PC-9 (cell line): ENCODE results near the gene NCLN. TPM values are rescaled to one million over a fixed set of nuclear protein-coding genes. Genes with fewer than 3 reads are reported as not detected.

Source experiments
- BruUV-seq: library from RNA; stranded (reverse); fragments of 400-500 nt; replicated peaks from 2 replicates; lab custom pipeline; 2021; lab: Mats Ljungman, UMichigan
- CTCF ChIA-PET: fragments of 300-600 bp; sonication (Branson Sonifier 250); formaldehyde crosslinking; loops from one replicate; lab custom pipeline; 2022; ENCODE audit warnings: antibody characterized with exemption; lab: Charles Lee
- POLR2A ChIA-PET: fragments of 300-600 bp; sonication (Branson Sonifier 250); formaldehyde crosslinking; loops from one replicate; lab custom pipeline; 2022; ENCODE audit warnings: antibody characterized with exemption; ENCODE audit not compliant: unreplicated experiment; lab: Charles Lee
- DNase-seq, 2 experiments: peaks; one replicate each; pipeline versions ENCODE4 v3.0.0 to v3.0.0-alpha.2; 2015 to 2022; ENCODE audit warnings: mixed read lengths in 1 of 2
- H2AFZ ChIP-seq: fragments of 200-600 bp; sonication (generic); 2 replicates; pipeline ENCODE4 v1.8.1; 2017; ENCODE audit warnings: antibody characterized with exemption
- H3F3A ChIP-seq: fragments of 200-600 bp; sonication (generic); 2 replicates; pipeline ENCODE4 v1.8.1; 2017; ENCODE audit warnings: antibody characterized with exemption, mild to moderate bottlenecking, low read depth; ENCODE audit not compliant: insufficient read depth
- H3K27ac ChIP-seq: fragments of 200-600 bp; sonication (generic); 2 replicates; pipeline ENCODE4 v1.6.1; 2016; ENCODE audit warnings: mixed run types
- H3K27me3 ChIP-seq: fragments of 200-600 bp; sonication (generic); 2 replicates; pipeline ENCODE4 v1.6.1; 2016; ENCODE audit warnings: low read depth, mixed run types; ENCODE audit not compliant: insufficient read depth
- H3K36me3 ChIP-seq: fragments of 200-600 bp; sonication (generic); 2 replicates; pipeline ENCODE4 v1.6.1; 2016; ENCODE audit warnings: low read depth, mixed run types
- H3K4me1 ChIP-seq: fragments of 200-600 bp; sonication (generic); replicated peaks from 2 replicates; pipeline ENCODE4 v1.6.1; 2016; ENCODE audit warnings: mixed run types; ENCODE audit not compliant: insufficient read depth
- H3K4me2 ChIP-seq: fragments of 200-600 bp; sonication (generic); 2 replicates; pipeline ENCODE4 v1.6.1; 2017; ENCODE audit warnings: mixed run types
- H3K4me3 ChIP-seq: fragments of 200-600 bp; sonication (generic); 2 replicates; pipeline ENCODE4 v1.6.1; 2016; ENCODE audit warnings: mixed run types
- H3K79me2 ChIP-seq: fragments of 200-600 bp; sonication (generic); 2 replicates; pipeline ENCODE4 v1.6.1; 2017; ENCODE audit warnings: low read depth, mixed run types
- H3K9me2 ChIP-seq: fragments of 200-600 bp; sonication (generic); 2 replicates; pipeline ENCODE4 v1.8.1; 2017; ENCODE audit warnings: mild to moderate bottlenecking; ENCODE audit not compliant: insufficient read depth
- H3K9me3 ChIP-seq: fragments of 200-600 bp; sonication (generic); 2 replicates; pipeline ENCODE4 v1.8.1; 2016; ENCODE audit warnings: low read depth; ENCODE audit not compliant: insufficient read depth
- H4K20me1 ChIP-seq: fragments of 200-600 bp; sonication (generic); 2 replicates; pipeline ENCODE4 v1.8.1; 2017; ENCODE audit not compliant: insufficient read depth
- EZH2 ChIP-seq: fragments of 200-600 bp; sonication (generic); IDR thresholded peaks from 2 replicates; pipeline ENCODE4 v1.8.0; 2017; ENCODE audit warnings: antibody characterized with exemption, low read depth
- intact Hi-C: fragments of 100-400 bp; cut with micrococcal nuclease; formaldehyde crosslinking; loops from one replicate; pipeline ENCODE4 v1.10.0; 2022; ENCODE audit not compliant: unreplicated experiment
- total RNA-seq: library from RNA; stranded (reverse); gene quantifications from 2 replicates; pipeline ENCODE4 v1.2.3, GENCODE V29; 2021
- TF ChIP-seq, protein P1 (sequence below): fragments of 200-600 bp; sonication (generic); conservative IDR thresholded peaks from 2 replicates; pipeline ENCODE4 v1.6.1; 2017; ENCODE audit warnings: mixed run types, antibody characterized with exemption, mild to moderate bottlenecking, moderate library complexity

Gene NCLN
- total RNA-seq, 1 experiment from 2014 or later, result 61.4 TPM

DNA sequence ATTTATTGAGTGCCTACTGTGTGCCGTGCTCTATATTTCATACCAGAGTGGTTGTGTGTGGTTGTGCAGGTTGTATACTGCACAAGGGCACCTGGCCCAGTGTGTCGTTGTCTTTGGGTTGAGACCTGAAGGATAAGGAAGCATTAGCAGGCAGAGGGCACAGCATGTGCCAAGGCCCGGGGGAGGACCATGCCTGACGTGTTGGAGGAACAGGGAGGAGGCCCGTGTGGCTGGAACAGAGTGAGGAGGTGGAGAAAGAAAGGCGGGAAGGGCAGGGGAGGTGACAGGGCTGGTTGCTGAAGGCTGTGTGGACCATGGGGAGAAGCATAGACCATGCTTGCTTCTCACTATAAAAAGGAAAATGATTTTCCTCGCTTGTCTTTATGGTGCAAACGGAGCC, 65.5 kb downstream of the NCLN start:
- ChIA-PET POLR2A (no interaction called here), CTCF (no interaction called here)
- no peaks in the 10 kb centered on the region for H3K9me3 ChIP-seq
- no TSS peak for BruUV-seq
- no peaks in the 10 kb centered on the region for H4K20me1 ChIP-seq
- H3K79me2 ChIP-seq, result no peaks in the 10 kb centered on the region
- H3F3A ChIP-seq, result no peaks in the 10 kb centered on the region
- no peak overlapping the region for H2AFZ ChIP-seq
- no peak for DNase-seq
- no peaks in the 10 kb centered on the region for H3K4me1 ChIP-seq
- TF ChIP-seq, protein P1, sequence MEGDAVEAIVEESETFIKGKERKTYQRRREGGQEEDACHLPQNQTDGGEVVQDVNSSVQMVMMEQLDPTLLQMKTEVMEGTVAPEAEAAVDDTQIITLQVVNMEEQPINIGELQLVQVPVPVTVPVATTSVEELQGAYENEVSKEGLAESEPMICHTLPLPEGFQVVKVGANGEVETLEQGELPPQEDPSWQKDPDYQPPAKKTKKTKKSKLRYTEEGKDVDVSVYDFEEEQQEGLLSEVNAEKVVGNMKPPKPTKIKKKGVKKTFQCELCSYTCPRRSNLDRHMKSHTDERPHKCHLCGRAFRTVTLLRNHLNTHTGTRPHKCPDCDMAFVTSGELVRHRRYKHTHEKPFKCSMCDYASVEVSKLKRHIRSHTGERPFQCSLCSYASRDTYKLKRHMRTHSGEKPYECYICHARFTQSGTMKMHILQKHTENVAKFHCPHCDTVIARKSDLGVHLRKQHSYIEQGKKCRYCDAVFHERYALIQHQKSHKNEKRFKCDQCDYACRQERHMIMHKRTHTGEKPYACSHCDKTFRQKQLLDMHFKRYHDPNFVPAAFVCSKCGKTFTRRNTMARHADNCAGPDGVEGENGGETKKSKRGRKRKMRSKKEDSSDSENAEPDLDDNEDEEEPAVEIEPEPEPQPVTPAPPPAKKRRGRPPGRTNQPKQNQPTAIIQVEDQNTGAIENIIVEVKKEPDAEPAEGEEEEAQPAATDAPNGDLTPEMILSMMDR, result no peak
- TF ChIP-seq EZH2, result no peak
- intact Hi-C loops, result no loop called here
- H3K36me3 ChIP-seq, result no peaks in the 10 kb centered on the region
- no peak overlapping the region for H3K4me3 ChIP-seq
- H3K27me3 ChIP-seq, result peaks cover 6% of the 10 kb centered on the region; the same call in 1 of the 2 replicates
- no peak overlapping the region for H3K4me2 ChIP-seq
- H3K9me2 ChIP-seq, result no peaks in the 10 kb centered on the region
- no peak overlapping the region for H3K27ac ChIP-seq

DNA sequence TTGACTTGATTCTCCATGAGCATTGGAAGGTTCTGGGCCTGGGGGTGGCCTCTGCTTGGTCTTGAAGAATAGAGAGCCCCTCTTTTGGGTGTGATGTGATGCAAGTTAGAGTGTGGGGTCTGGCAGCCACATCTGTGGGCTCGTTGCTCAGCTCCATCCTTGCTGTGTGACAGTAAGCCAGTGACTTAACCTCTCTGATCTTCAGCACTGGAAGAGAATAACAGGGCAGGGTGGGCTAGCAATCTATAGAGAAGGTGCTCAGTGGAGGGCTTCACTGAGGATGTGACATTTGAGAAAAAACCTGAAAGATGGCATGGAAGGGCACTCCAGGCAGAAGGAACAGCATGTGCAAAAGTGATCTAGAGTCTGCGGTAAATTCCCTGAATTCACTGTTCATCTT, 66.9 kb downstream of the NCLN start:
- Histone ChIP-seq H3F3A (no peaks in the 10 kb centered on the region), H3K4me1 (no peaks in the 10 kb centered on the region), H3K27me3 (peaks cover 6% of the 10 kb centered on the region; the same call in 1 of the 2 replicates), H3K4me2 (no peak overlapping the region), H3K27ac (no peak overlapping the region), H4K20me1 (no peaks in the 10 kb centered on the region), H3K36me3 (no peaks in the 10 kb centered on the region), H3K9me3 (no peaks in the 10 kb centered on the region), H3K79me2 (no peaks in the 10 kb centered on the region), H3K4me3 (no peak overlapping the region), H3K9me2 (no peaks in the 10 kb centered on the region), H2AFZ (no peak overlapping the region)
- ChIA-PET CTCF (interaction anchor here (0.6 kb wide), 1 partner anchor 8 kb away, joined by 11 read pairs; no protein-coding TSS in a partner anchor), POLR2A (no interaction called here)
- no TSS peak for BruUV-seq
- TF ChIP-seq, protein P1, result no peak
- no peak for TF ChIP-seq EZH2
- intact Hi-C loops, result no loop called here
- DNase-seq, result no peak

DNA sequence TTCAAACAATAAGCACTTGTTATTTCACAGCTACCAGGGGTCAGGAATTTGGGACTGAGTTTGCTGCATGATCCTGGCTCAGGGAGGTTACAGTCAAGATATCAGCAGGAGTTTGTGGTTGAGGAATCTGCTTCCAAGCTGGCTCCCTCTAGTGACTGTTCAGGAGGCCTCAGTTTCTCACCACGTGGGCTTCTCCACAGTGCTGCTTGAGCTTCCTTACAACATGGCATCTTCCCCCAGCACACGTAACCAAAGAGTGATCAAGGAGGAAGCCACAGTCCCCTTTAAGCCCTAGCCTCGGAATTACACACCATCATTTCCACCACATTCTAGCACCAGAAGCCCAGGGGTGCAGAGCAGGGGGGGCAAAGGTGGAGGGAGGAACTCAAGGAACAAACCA, 67.5 kb downstream of the NCLN start:
- Histone ChIP-seq H3K4me1 (no peaks in the 10 kb centered on the region), H4K20me1 (no peaks in the 10 kb centered on the region), H3K9me3 (no peaks in the 10 kb centered on the region), H2AFZ (no peak overlapping the region), H3K36me3 (no peaks in the 10 kb centered on the region), H3K27me3 (peaks cover 6% of the 10 kb centered on the region; the same call in 1 of the 2 replicates), H3K27ac (no peak overlapping the region), H3K4me2 (no peak overlapping the region), H3F3A (no peaks in the 10 kb centered on the region), H3K79me2 (no peaks in the 10 kb centered on the region), H3K4me3 (no peak overlapping the region), H3K9me2 (no peaks in the 10 kb centered on the region)
- no peak for DNase-seq
- BruUV-seq, result no TSS peak
- CTCF ChIA-PET, result no interaction called here
- intact Hi-C loops, result no loop called here
- TF ChIP-seq EZH2, result no peak
- TF ChIP-seq, protein P1, result no peak
- POLR2A ChIA-PET, result no interaction called here
